HCT116 (cell line): ENCODE data around the gene EPS8L2. TPM values are rescaled to one million over a fixed set of nuclear protein-coding genes. Genes with fewer than 3 reads are reported as not detected.

Experiments used
- ATAC-seq: fragments of 200-7000 bp; cut with Tn5 transposase; 2 replicates; pipeline ENCODE4 v1.9.1; 2020; ENCODE audit warnings: mild to moderate bottlenecking, moderate library complexity
- BruUV-seq: library from RNA; stranded (reverse); fragments of 400-500 nt; replicated peaks from 2 replicates; lab custom pipeline; 2021; lab: Mats Ljungman, UMichigan
- CTCF ChIA-PET: fragments of 300-600 bp; sonication (Branson Sonifier 250); formaldehyde crosslinking; loops from one replicate; lab custom pipeline; 2021; ENCODE audit warnings: antibody characterized with exemption; lab: Charles Lee
- POLR2A ChIA-PET: fragments of 300-600, 350-600 bp; sonication (Branson Sonifier 250); formaldehyde crosslinking; loops from one replicate; lab custom pipeline; 2021; ENCODE audit warnings: antibody characterized with exemption; lab: Charles Lee
- RAD21 ChIA-PET, 2 experiments: fragments of 300-600 bp; sonication (Branson Sonifier 250); formaldehyde crosslinking; loops; one replicate each; lab custom pipeline; 2023; ENCODE audit warnings: low total read pairs in 2 of 2; ENCODE audit not compliant: uncharacterized antibody in 2 of 2, unreplicated experiment in 2 of 2, low non-redundant PET in 1 of 2; lab: Charles Lee
- DNase-seq: peaks from one replicate; pipeline ENCODE4 v3.0.0-alpha.2; 2010; ENCODE audit warnings: low read depth, low spot score
- H2AFZ ChIP-seq: fragments of 200-600 bp; shearing (Covaris generic), sonication (generic); 2 replicates; pipeline ENCODE4 v1.6.1; 2017; ENCODE audit warnings: low read depth, mixed run types, mixed read lengths, antibody characterized with exemption, low read length; ENCODE audit not compliant: poor library complexity, severe bottlenecking
- H3K27ac ChIP-seq: 2 replicates; pipeline ENCODE4 v1.5.1; 2012; ENCODE audit warnings: low read depth, low read length
- H3K27me3 ChIP-seq: fragments of 200-600 bp; sonication (generic); 2 replicates; pipeline ENCODE4 v1.6.1; 2016; ENCODE audit warnings: mixed run types, low read length, mixed read lengths; ENCODE audit not compliant: insufficient read depth
- H3K36me3 ChIP-seq, 2 experiments: fragments of 200-500 bp in 1 of 2; fragments of 200-600 bp in 1 of 2; sonication (Bioruptor generic) in 1 of 2; sonication (generic) in 1 of 2; 2 replicates each; pipeline versions ENCODE4 v1.5.1 to v1.6.1; 2014 to 2016; ENCODE audit warnings: low read length in 2 of 2, inconsistent platforms in 1 of 2, mixed read lengths in 1 of 2, mixed run types in 1 of 2; ENCODE audit not compliant: insufficient read depth in 2 of 2, control insufficient read depth in 1 of 2
- H3K4me1 ChIP-seq, 2 experiments: fragments of 200-600 bp in 1 of 2; sonication (generic) in 1 of 2; 2 replicates each; pipeline versions ENCODE4 v1.5.1 to v1.6.1; 2012 to 2017; ENCODE audit warnings: low read length in 2 of 2, inconsistent platforms in 1 of 2, mild to moderate bottlenecking in 1 of 2, mixed read lengths in 1 of 2, mixed run types in 1 of 2, moderate library complexity in 1 of 2; ENCODE audit not compliant: insufficient read depth in 2 of 2, control insufficient read depth in 1 of 2
- H3K4me2 ChIP-seq: fragments of 200-600 bp; sonication (generic); 2 replicates; pipeline ENCODE4 v1.6.1; 2017; ENCODE audit warnings: mixed run types, low read length, mixed read lengths
- H3K4me3 ChIP-seq, 2 experiments: fragments of 200-600 bp in 1 of 2; sonication (generic) in 1 of 2; replicated peaks in 1 of 2; 2 replicates each; pipeline ENCODE4 v1.5.1; 2011 to 2016; ENCODE audit warnings: low read length in 2 of 2, control low read depth in 1 of 2, low read depth in 1 of 2, mild to moderate bottlenecking in 1 of 2, mixed read lengths in 1 of 2, mixed run types in 1 of 2
- H3K79me2 ChIP-seq: fragments of 200-600 bp; sonication (generic); 2 replicates; pipeline ENCODE4 v1.6.1; 2017; ENCODE audit warnings: mild to moderate bottlenecking, mixed run types, low read length, moderate library complexity, mixed read lengths; ENCODE audit not compliant: insufficient read depth
- H3K9ac ChIP-seq: fragments of 200-600 bp; sonication (generic); 2 replicates; pipeline ENCODE4 v1.6.1; 2016; ENCODE audit warnings: low read length, mixed read lengths
- H3K9me2 ChIP-seq: fragments of 200-600 bp; sonication (generic), shearing (Covaris generic); 2 replicates; pipeline ENCODE4 v1.6.1; 2017; ENCODE audit warnings: mixed run types, mild to moderate bottlenecking, moderate library complexity; ENCODE audit not compliant: insufficient read depth
- H3K9me3 ChIP-seq, 2 experiments: fragments of 200-500 bp in 1 of 2; fragments of 200-600 bp in 1 of 2; sonication (Bioruptor generic) in 1 of 2; sonication (generic) in 1 of 2; 2 replicates each; pipeline ENCODE4 v1.6.1; 2014 to 2017; ENCODE audit warnings: low read length in 2 of 2, mixed read lengths in 2 of 2, inconsistent platforms in 1 of 2, low read depth in 1 of 2, mild to moderate bottlenecking in 1 of 2, mixed run types in 1 of 2, moderate library complexity in 1 of 2; ENCODE audit not compliant: control insufficient read depth in 1 of 2, insufficient read depth in 1 of 2
- H4K20me1 ChIP-seq: fragments of 200-600 bp; sonication (generic), shearing (Covaris generic); 2 replicates; pipeline ENCODE4 v1.6.1; 2017; ENCODE audit warnings: mixed run types, mild to moderate bottlenecking, moderate library complexity; ENCODE audit not compliant: insufficient read depth
- CBX3 ChIP-seq: IDR thresholded peaks from 2 replicates; pipeline ENCODE4 v1.6.1; 2012; ENCODE audit warnings: low read depth
- EGR1 ChIP-seq: IDR thresholded peaks from 2 replicates; pipeline ENCODE4 v1.6.1; 2012; ENCODE audit warnings: low read depth
- EZH2 ChIP-seq: fragments of 200-600 bp; sonication (generic); IDR thresholded peaks from 2 replicates; pipeline ENCODE4 v1.6.1; 2017; ENCODE audit warnings: antibody characterized with exemption, mixed run types
- FOSL1 ChIP-seq: IDR thresholded peaks from 2 replicates; pipeline ENCODE4 v1.6.1; 2012; ENCODE audit warnings: low read depth
- JUND ChIP-seq: IDR thresholded peaks from 2 replicates; pipeline ENCODE4 v1.6.1; 2012
- POLR2AphosphoS5 ChIP-seq: IDR thresholded peaks from 2 replicates; pipeline ENCODE4 v1.6.1; 2011; ENCODE audit warnings: mild to moderate bottlenecking, low read depth, low read length, moderate library complexity
- SP1 ChIP-seq: IDR thresholded peaks from 2 replicates; pipeline ENCODE4 v1.6.1; 2012; ENCODE audit warnings: low read depth
- SRF ChIP-seq: IDR thresholded peaks from 2 replicates; pipeline ENCODE4 v1.6.1; 2012; ENCODE audit warnings: low read depth
- TCF7L2 ChIP-seq: IDR thresholded peaks from 2 replicates; pipeline ENCODE4 v1.7.0; 2011; ENCODE audit warnings: borderline replicate concordance, inconsistent platforms; ENCODE audit not compliant: insufficient read depth, insufficient read length; ENCODE audit errors: extremely low read depth
- ZNF274 ChIP-seq: fragments of 200-500 bp; sonication (Bioruptor generic); IDR thresholded peaks from 2 replicates; pipeline ENCODE4 v1.6.1; 2014; ENCODE audit warnings: mild to moderate bottlenecking, low read depth, low read length, inconsistent platforms
- intact Hi-C: fragments of 100-400 bp; cut with micrococcal nuclease; formaldehyde crosslinking; loops from 2 replicates; pipeline ENCODE4 v1.10.0; 2022
- total RNA-seq: library from RNA; stranded (reverse); gene quantifications from one replicate; pipeline ENCODE4 v1.2.1, GENCODE V29; 2021; ENCODE audit not compliant: unreplicated experiment
- TF ChIP-seq, protein P1 (sequence below): IDR thresholded peaks from 2 replicates; pipeline ENCODE4 v1.6.1; 2012
- TF ChIP-seq, protein P2 (sequence below): IDR thresholded peaks from 2 replicates; pipeline ENCODE4 v1.6.1; 2011; ENCODE audit warnings: mild to moderate bottlenecking, low read length, moderate library complexity; ENCODE audit not compliant: insufficient replicate concordance; ENCODE audit errors: extremely low read depth
- TF ChIP-seq, protein P3 (sequence below): IDR thresholded peaks from 2 replicates; pipeline ENCODE4 v1.6.1; 2012; ENCODE audit warnings: low read depth

The EPS8L2 gene
- total RNA-seq, 1 experiment from 2014 or later: 157 TPM

DNA sequence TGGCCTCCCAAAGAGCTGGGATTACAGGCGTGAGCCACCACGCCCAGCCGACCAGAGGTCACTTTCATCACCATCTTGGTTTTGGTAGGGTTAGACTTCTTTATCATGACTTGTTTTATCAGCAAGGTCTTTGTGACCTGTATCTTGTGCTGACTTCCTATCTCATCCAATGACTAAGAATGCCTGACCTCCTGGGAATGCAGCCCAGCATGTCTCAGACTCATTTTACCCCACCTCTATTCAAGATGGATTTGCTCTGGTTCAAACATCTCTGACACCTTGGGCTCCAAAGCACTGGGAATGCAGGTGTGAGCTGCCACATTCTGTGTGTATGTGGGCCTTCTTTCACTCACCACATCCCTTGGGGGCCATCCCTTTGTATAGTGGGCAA lies 36.1 kb downstream of the EPS8L2 start:
- no peak for ATAC-seq
- Histone ChIP-seq H3K4me3 (no peak overlapping the region), H4K20me1 (no peaks in the 10 kb centered on the region), H3K79me2 (no peaks in the 10 kb centered on the region), H3K27me3 (no peaks in the 10 kb centered on the region)
- RAD21 ChIA-PET: no interaction called here
- no TSS peak for BruUV-seq
- intact Hi-C loops: no loop called here
- TF ChIP-seq, protein P1, sequence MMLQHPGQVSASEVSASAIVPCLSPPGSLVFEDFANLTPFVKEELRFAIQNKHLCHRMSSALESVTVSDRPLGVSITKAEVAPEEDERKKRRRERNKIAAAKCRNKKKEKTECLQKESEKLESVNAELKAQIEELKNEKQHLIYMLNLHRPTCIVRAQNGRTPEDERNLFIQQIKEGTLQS: no peak
- TF ChIP-seq CBX3 (no peak), EZH2 (no peak), TCF7L2 (no peak), SRF (no peak), ZNF274 (no peak), SP1 (no peak), POLR2AphosphoS5 (no peak), EGR1 (no peak), FOSL1 (no peak), JUND (no peak)
- TF ChIP-seq, protein P2, sequence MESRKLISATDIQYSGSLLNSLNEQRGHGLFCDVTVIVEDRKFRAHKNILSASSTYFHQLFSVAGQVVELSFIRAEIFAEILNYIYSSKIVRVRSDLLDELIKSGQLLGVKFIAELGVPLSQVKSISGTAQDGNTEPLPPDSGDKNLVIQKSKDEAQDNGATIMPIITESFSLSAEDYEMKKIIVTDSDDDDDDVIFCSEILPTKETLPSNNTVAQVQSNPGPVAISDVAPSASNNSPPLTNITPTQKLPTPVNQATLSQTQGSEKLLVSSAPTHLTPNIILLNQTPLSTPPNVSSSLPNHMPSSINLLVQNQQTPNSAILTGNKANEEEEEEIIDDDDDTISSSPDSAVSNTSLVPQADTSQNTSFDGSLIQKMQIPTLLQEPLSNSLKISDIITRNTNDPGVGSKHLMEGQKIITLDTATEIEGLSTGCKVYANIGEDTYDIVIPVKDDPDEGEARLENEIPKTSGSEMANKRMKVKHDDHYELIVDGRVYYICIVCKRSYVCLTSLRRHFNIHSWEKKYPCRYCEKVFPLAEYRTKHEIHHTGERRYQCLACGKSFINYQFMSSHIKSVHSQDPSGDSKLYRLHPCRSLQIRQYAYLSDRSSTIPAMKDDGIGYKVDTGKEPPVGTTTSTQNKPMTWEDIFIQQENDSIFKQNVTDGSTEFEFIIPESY: no peak
- TF ChIP-seq, protein P3, sequence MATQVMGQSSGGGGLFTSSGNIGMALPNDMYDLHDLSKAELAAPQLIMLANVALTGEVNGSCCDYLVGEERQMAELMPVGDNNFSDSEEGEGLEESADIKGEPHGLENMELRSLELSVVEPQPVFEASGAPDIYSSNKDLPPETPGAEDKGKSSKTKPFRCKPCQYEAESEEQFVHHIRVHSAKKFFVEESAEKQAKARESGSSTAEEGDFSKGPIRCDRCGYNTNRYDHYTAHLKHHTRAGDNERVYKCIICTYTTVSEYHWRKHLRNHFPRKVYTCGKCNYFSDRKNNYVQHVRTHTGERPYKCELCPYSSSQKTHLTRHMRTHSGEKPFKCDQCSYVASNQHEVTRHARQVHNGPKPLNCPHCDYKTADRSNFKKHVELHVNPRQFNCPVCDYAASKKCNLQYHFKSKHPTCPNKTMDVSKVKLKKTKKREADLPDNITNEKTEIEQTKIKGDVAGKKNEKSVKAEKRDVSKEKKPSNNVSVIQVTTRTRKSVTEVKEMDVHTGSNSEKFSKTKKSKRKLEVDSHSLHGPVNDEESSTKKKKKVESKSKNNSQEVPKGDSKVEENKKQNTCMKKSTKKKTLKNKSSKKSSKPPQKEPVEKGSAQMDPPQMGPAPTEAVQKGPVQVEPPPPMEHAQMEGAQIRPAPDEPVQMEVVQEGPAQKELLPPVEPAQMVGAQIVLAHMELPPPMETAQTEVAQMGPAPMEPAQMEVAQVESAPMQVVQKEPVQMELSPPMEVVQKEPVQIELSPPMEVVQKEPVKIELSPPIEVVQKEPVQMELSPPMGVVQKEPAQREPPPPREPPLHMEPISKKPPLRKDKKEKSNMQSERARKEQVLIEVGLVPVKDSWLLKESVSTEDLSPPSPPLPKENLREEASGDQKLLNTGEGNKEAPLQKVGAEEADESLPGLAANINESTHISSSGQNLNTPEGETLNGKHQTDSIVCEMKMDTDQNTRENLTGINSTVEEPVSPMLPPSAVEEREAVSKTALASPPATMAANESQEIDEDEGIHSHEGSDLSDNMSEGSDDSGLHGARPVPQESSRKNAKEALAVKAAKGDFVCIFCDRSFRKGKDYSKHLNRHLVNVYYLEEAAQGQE: no peak
- TF ChIP-seq, all 23 proteins: peak for 0
- H2AFZ ChIP-seq: no peak overlapping the region
- ChIA-PET CTCF (no interaction called here), POLR2A (no interaction called here)
- peak overlapping the region; percentile 34 for H3K4me2 ChIP-seq
- H3K27ac ChIP-seq: no peak overlapping the region
- peaks cover 17 to 48% of the 10 kb centered on the region in 2 experiments for H3K4me1 ChIP-seq
- no peak for DNase-seq
- no peak overlapping the region for H3K9ac ChIP-seq
- no peaks in the 10 kb centered on the region for H3K9me3 ChIP-seq
- no peaks in the 10 kb centered on the region for H3K9me2 ChIP-seq
- H3K36me3 ChIP-seq: no peaks in the 10 kb centered on the region
